ENCODE data around the gene KLHL17.
"Not testable (repeated sequence)": the region's sequence is repeated elsewhere in the genome, so short reads cannot be mapped to it uniquely, and the experiment has no call there.

Gene KLHL17

GRCh38 chr1:970242-970972, 10.0 kb downstream of the KLHL17 start:
- no peak for DNase-seq (ENCODE audit: low spot score)

- DNase-seq (ENCODE audit: low spot score) = no peak
Observed at GRCh38 chr1:970973-971730, 10.8 kb downstream of the KLHL17 start.

DNA sequence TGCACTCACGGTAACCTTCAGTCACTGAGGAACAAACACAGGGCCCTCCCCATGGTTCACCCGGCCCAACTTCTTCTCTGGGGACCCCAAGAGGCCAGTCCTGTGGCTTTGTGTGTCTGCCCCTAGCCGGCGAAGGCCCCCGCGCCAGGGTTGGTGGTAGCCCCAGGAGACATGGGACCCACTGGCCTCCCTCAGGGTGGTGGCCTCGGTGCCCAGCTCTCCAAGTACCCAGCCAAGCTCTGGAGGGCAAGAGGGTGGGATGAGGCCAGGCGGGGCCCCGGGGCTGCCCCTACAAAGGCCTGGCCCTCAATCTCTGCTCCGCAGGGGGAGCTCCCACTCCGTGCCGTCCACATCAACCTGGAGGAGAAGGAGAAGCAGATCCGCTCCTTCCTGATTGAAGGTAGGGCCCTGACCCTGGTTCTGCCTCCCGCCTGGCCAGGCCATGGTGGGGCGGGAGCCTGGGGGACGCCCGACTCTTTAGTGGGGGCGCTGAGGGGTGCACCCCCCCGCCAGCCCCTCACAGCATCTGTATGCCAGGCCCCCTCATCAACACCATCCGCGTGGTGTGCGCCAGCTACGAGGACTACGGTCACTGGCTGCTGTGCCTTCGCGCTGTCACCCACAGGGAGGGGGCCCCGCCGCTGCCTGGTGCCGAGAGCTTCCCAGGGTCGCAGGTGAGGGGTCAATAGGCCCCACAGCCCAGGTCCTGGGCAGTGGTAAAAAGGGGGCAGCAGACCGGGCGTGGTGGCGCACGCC, 11.5 kb downstream of the KLHL17 start:
- no peak for DNase-seq (ENCODE audit: low spot score)

GRCh38 chr1:972726-973458, 12.5 kb downstream of the KLHL17 start:
- no peak for DNase-seq (ENCODE audit: low spot score)

- DNase-seq (ENCODE audit: low spot score) = no peak
Observed at GRCh38 chr1:973459-974292, 13.3 kb downstream of the KLHL17 start.

- DNase-seq (ENCODE audit: low spot score) = no peak
Observed at GRCh38 chr1:974293-974640, 13.9 kb downstream of the KLHL17 start.

GRCh38 chr1:974687-975328, 14.4 kb downstream of the KLHL17 start:
- no peak for DNase-seq (ENCODE audit: low spot score)

GRCh38 chr1:975365-975764, 15.0 kb downstream of the KLHL17 start:
- DNase-seq (ENCODE audit: low spot score) = no peak

DNA sequence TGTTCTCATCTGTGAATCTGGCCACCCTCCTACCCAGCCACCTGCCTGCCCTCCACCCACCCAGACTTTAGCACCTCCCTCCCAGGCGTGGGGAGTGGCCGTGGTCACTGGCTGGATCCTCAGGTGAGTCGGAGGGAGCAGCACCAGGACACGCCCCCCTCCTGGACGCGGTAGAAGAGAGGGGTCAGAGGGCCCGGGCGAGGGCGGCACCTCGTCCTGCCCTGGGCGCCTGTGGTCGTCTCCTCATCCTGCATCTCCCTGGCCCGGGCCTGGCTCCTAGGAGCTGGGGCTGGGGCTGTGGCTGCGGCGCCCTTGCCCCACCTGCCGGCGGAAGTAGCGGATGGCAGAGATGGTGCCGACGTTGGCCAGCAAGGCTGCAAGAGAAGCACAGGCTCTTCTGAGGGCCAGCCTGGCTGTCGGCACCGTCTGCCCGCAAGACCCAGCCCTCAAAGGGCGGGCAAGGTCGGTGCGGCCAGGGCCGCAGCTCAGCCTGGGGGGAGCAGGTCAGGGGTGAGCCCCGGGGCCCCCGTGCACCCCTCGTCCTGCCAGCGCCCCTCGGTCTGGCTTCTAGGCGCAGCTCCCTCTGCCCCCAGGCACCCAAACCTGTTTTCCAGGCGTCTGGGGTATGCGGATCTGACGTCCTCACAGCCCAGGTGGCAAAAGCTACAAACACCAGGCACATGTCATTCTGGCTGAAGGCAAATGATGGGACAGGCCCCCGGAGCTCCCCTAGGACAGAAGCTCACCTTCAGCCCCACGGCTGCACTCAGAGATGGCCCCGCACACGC, 15.7 kb downstream of the KLHL17 start:
- DNase-seq (ENCODE audit: low spot score) = peak; percentile 88

GRCh38 chr1:976791-977190, 16.4 kb downstream of the KLHL17 start:
- not testable (repeated sequence) for DNase-seq (ENCODE audit: low spot score)

DNA sequence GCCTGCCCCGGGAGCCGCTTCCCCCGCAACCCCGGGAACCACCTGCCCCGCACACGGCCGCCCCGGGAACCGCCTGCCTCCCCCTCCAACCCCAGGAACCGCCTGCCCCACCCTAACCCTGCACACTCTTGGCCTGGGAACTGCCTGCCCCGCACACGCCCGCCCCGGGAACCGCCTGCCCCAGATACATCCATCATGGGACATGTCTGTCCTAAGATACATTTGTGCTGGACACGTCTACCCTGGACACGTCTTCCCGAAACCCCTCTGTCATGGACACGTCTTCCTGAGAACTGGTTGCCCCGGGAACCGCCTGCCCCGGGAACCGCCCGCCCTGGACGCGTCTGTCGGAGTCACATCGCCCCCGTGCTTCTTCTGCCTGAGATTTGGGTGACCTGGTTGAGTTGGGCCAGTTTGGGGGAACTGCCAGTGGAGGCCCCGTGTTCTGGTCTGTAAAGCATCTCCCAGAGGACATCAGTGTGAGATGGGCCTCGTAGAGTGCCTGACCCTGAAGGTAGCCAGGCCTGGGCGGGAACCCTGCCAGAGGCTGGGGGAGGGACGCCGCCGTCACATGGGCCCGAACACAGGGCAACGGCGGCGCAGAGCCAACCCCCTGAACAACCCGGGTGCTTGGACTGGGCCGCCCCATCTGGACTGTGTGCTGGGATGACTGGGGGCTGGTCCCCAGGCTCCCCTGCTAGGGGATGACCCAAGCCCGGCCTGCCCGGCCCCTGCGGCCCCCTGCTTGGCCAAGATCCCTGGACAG, 17.9 kb downstream of the KLHL17 start:
- no peak for DNase-seq (ENCODE audit: low spot score)

GRCh38 chr1:978835-979743, 18.7 kb downstream of the KLHL17 start:
- DNase-seq (ENCODE audit: low spot score) = no peak

- DNase-seq (ENCODE audit: low spot score) = no peak
Observed at GRCh38 chr1:979744-980072, 19.3 kb downstream of the KLHL17 start.

GRCh38 chr1:980137-980571, 19.8 kb downstream of the KLHL17 start:
- no peak for DNase-seq (ENCODE audit: low spot score)

- DNase-seq (ENCODE audit: low spot score) = no peak
Observed at GRCh38 chr1:980602-981395, 20.4 kb downstream of the KLHL17 start.

DNA sequence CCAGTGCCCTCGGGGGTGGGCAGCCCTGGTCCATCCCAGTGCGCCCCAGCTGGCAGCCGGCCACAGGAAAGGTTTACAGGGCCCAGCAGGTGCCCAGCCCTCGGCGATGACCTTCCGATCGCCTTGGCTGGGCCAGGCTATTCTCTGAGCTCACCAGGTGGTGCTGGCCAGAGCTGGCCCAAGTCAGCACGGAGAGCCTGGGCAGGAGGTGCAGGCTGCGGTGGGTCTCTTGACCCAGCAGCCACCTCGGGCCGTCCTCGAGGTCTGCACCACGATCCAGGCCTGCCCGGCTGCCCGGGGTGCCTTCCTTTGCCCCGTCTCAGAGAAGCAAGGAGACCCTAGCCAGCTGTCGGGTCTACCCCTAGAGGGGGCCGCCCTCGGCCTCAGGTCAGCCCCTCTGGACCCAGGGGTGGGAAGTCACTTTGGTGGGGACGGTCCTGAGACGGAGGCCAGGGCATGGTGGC, 21.1 kb downstream of the KLHL17 start:
- no peak for DNase-seq (ENCODE audit: low spot score)

GRCh38 chr1:981955-982558, 21.7 kb downstream of the KLHL17 start, which contains the start of gene PERM1:
PERM1 (minus strand) TSS chr1:982093; CDS start chr1:981029, 1,064 bp downstream.
- DNase-seq (ENCODE audit: low spot score) = no peak

Data from ecto neural progenitor cell (in vitro differentiated cells).